Lung microvascular endothelial cell (primary cell): ENCODE results near the gene MYBL2. TPM values are rescaled to one million over a fixed set of nuclear protein-coding genes. Genes with fewer than 3 reads are reported as not detected.
"Not testable (repeated sequence)": the region's sequence is repeated elsewhere in the genome, so short reads cannot be mapped to it uniquely, and the experiment has no call there.

ENCODE experiments used
- DNase-seq, 2 donors: peaks; one replicate each; pipeline versions ENCODE4 v3.0.0 to v3.0.0-alpha.2; 2010; ENCODE audit warnings: low read depth in 2 of 2
- total RNA-seq: library from RNA; depleted of rRNA; stranded (reverse); fragments of >200 nt; gene quantifications from 2 replicates; pipeline ENCODE4 v1.2.1, GENCODE V29; 2014

Gene MYBL2
- total RNA-seq, 1 donor from 2014 or later, result 2.2 TPM

DNA sequence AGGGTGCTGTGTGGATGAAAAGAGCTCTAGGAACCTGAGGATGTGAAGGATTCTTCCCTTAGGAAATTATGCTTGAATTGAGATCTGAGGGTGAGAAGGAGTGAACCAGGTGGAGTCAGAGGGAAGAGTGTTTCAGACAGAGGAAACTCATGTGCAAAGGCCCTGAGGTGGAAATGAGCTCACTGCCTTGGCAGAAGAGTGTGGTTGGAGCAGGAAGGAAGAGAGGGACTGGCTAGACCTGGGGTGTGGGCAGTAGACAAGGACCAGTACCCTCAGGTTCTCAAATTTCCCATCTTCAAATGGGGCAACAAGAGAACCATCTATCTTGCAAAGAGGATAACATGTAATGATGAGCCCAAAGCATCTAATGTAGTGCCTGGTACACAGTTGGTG is 83.9 kb downstream of the MYBL2 start:
- peak in 1 of 2 donors; percentile 25 for DNase-seq

DNA sequence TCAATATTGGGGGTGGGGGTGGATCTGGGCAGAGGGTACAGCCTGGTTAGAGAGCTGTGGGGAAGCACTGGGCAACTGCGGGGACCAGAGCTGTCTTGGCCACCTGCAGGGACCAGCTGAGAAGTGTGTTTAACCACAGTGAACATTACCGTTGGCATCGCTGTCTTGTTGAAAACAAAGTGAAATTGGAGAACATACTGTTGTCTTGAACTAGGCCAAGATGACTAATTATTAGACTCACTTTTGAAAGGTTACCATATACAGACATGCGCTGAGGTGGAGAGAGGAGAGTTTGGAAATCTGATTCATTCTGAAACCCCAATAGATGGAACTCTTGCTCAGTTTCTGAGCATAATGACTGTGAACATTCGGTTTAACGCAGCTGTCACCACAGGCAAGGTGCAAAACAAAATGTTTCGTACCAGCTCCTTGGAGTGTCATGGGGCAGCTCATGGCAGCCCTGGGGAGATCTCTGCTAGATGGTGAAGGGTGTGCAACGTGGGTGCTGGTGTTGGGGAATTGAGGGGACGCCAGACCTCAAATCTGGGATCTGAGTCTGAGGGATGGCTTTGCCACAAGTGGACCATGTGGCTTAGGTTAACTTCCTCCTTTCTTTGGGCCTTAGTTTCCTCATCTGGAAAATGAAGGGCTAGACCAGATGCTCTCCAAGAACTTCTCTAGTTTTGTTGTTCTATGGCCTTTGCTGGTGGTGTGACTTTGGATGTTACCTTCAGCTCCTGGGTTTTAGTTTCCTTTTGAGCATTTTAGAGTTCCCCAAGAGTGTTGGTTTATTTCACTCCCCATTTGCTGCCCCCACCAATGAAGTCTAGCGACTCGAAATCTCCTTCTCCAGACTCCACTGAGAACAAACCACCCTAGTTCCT is 84.5 kb downstream of the MYBL2 start:
- DNase-seq, result peak in 1 of 2 donors; percentile 78

DNA sequence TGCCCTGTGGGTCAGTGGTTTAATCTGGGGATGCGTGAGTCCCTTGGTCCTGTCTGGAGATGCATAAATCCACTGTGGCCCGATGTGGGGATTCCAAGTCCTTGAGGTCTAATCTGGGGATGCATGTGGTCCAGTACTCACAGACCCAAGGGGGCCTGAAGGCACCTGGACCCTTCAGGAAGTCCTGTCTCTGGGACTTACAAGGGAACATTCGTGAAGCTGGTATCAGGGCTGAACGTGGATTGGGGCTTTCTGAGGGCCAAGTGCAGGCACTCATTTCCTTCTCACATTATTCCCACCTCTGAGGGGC is 85.1 kb downstream of the MYBL2 start:
- DNase-seq, result no peak

DNA sequence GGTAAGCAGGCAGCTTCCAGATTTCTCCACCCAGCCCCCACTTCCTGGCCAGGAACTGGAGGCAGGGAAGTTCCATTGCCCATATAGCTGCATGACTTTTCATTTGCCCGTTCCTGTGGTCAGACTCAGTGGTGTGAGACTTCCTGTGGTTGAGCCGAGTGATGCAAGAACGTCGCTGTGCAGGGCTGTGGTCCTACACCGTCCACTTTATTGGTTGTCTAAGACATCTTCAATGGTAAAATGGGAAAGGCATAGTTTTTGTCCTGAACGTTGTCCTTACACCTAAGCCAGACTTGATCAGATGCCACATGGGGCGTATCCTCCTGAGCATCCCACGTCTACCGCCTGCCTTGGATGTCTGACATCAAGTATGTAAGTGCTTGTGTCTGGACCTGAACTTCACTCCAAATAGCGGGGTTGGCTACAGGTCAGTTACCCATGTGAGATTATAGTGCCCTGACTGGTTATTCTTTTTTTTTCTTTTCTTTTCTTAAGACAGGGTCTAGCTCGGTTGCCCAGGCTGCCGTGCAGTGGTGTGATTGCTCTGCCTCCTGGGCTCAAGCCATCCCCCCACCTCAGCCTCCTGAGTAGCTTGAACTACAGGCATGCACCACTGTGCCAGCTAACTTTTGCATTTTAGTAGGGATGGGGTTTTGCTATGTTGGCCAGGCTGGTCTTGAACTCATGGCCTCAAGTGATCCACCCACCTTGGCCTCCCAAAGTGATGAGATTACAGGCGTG is 85.8 kb downstream of the MYBL2 start:
- peak in 1 of 2 donors; percentile 84 for DNase-seq

DNA sequence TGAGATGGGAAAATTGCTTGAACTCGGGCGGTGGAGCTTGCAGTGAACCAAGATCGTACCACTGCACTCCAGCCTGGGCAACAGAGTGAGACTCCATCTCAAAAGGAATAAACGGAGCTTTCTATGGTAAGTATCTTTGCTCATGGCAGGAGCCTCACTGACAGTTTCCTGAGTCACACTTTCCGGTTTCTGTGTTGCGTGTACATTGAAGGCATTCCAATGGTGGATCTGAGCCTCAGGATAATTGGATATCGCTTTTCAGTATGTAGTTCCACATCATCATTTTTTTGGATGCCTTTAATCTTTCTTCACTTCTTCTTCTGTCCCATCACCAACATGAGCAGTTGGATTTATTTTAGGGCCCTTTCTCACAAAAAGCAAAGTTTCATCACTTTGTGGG is 88.5 kb downstream of the MYBL2 start:
- DNase-seq, result peak; percentile 10 to 76

DNA sequence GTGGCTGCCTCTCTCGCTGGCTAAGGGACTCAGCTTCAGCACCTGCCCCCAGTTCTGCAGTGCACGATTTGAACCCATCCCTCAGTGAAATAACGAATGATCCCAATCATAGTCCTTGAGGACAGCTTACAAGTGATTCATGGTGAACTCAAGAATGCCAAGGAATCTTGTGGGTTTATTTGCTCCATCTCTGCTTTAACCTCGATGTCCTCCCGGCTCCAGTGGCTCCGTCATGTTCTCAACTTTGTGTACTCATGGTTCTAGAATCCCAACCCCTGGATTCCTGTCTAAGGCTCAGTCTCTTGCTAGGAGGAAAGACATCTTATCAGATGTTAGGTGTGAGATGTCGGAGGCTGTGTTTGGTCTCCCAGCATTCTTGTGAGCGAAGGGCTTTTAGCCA is 88.9 kb downstream of the MYBL2 start:
- DNase-seq, result peak in 1 of 2 donors; percentile 28

DNA sequence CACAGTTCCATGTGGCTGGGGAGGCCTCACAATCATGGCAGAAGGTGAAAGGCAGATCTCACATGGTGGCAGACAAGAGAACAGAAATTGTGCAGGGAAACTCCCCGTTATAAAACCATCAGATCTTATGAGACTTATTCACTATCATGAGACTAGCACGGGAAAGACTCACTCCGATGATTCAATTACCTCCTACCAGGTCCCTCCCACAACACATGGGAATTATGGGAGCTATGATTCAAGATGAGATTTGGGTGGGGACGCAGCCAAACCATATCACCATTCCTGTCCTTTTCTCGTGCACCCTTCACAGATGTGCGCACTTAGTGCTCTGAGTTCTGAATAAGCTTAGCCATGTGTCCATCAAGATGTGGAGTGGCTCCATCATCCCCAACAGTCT is 91.0 kb downstream of the MYBL2 start:
- DNase-seq, result not testable (repeated sequence)

DNA sequence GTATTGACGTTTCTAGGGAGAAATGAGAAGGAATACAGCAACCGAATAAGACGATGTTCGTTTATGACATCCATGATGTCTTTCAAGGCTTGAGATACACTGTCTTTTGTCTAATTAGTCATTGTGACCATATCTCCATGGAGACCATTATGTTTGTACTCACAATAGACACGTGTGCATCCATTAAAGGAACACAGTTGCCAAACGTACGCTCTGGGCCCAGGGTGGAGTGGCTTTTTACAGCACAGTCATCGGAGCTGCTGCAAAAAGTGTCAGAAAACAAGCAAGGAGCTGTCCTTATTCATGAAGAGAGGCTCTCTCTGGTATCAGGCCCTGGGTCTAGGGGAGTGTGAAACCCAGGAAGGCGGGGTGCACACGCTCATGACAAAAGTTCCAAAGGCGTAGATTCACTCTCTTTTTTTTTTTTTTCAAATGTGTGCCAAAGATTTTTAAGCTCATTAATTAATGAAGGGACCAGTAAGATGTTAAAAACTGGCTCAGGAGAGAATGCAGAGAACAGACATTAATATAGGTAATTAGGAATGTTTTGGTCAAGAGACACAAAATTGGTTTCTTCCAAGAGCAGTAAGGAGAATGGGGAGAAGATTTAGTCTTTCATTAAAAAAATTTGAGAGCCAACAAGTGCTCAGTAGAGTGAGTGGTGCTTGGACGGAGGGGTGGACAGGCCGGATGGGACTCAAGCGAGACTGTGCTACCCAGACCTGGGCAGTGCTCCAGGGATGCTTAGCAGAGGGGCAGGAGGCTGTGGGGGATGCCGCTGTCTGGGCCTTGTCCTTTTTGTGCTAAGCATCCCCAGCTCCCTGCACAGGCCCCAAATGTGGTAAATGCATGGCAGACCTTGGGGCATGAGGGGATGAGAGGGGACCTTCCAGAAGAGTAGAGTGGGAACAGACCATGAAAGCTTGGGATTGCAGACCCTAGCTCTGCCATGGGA is 94.7 kb downstream of the MYBL2 start:
- peak in 1 of 2 donors; percentile 36 for DNase-seq

DNA sequence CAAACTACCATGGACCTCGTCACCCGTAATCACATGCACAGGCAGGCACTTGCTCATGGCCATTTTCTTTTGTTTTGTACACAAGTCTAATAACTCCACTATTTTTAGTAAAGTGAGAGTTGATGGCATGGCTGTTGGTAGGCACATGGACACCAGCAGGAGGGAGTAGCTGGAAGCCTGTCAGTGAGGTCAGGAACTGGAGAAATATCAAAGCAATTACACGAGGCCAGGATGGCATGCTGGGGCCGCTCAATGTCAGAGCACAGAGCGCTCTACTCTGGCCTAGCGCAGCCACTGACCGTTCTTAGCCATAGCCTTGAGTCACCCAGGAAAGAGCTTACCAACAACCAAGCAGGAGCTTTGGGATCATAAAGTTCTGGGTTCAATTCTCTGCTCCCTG is 96.0 kb downstream of the MYBL2 start:
- no peak for DNase-seq

DNA sequence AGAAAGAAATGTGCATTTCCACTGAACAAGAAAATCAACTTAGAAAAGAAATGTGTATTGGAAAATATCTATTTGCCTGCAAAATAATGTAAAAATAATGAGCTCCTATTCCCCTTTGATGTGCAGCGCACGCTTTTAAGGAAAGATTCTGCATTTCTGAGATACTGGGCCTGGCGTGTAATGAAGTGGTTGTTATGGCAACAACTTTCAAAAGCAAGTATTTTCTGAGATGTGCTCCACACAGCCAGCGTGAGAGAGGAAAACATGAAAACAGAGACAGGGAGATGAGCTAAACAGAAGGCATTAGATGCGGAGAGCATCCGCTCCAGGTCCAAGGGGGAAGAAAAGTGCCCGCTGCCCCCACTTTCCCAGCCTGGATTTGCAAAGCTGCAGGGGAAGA is 99.0 kb downstream of the MYBL2 start:
- DNase-seq, result no peak

Other genes starting within 250 kb of the MYBL2 start
- gene SRSF6, start 209.2 kb upstream of the MYBL2 start, total RNA-seq, result 32.7 and 38.9 TPM in 2 replicates
- gene L3MBTL1, start 159.4 kb upstream of the MYBL2 start, total RNA-seq, result 1.5 and 2.6 TPM in 2 replicates
- gene SGK2, start 108.1 kb upstream of the MYBL2 start, total RNA-seq, result not detected in 2 replicates
- gene IFT52, start 76.2 kb upstream of the MYBL2 start, total RNA-seq, result 26.8 and 27.7 TPM in 2 replicates
- gene GTSF1L, start 59.9 kb downstream of the MYBL2 start, total RNA-seq, result not detected in 2 replicates
- 0.60 and 1.7 TPM in 2 replicates for gene TOX2, start 247.7 kb downstream of the MYBL2 start, total RNA-seq